Endothelial cell of umbilical vein (primary cell): Measurements from ENCODE around the gene NUP54. TPM values are rescaled to one million over a fixed set of nuclear protein-coding genes. Genes with fewer than 3 reads are reported as not detected.

ENCODE experiments used
- BruUV-seq: library from RNA; stranded (reverse); fragments of 400-500 nt; replicated peaks from 2 replicates; lab custom pipeline; 2021; lab: Mats Ljungman, UMichigan
- CTCF ChIA-PET: fragments of 300-600, 350-600 bp; sonication (Branson Sonifier 250); formaldehyde crosslinking; loops from one replicate; lab custom pipeline; 2021; ENCODE audit warnings: antibody characterized with exemption, inconsistent platforms; lab: Charles Lee
- POLR2A ChIA-PET: fragments of 300-600, 350-600 bp; sonication (Branson Sonifier 250); formaldehyde crosslinking; loops from one replicate; lab custom pipeline; 2021; ENCODE audit warnings: antibody characterized with exemption, inconsistent platforms; lab: Charles Lee
- DNase-seq: peaks from one replicate; pipeline ENCODE4 v3.0.0-alpha.2; 2011; ENCODE audit warnings: low read depth, low spot score
- FAIRE-seq: peaks from 2 replicates; lab custom pipeline; 2011; peaks lifted over from hg19 to GRCh38; lab: Jason Lieb, UNC
- H2AFZ ChIP-seq: 2 replicates; pipeline ENCODE4 v1.6.0; 2012; ENCODE audit warnings: low read depth, low read length, control low read depth, inconsistent platforms
- H3K27ac ChIP-seq: 2 replicates; pipeline ENCODE4 v1.5.1; 2011; ENCODE audit warnings: low read depth, mild to moderate bottlenecking, control low read depth, low read length, moderate library complexity; ENCODE audit not compliant: insufficient read depth
- H3K27me3 ChIP-seq, 2 experiments: 2 replicates each; pipeline versions ENCODE4 v1.6.0 to v1.6.1; 2011; ENCODE audit warnings: low read length in 2 of 2, mixed read lengths in 1 of 2; ENCODE audit not compliant: control insufficient read depth in 2 of 2, insufficient read depth in 2 of 2
- H3K36me3 ChIP-seq, 2 experiments: 2 replicates in 1 of 2; 3 replicates in 1 of 2; pipeline ENCODE4 v1.5.1; 2011; ENCODE audit warnings: low read length in 2 of 2, mild to moderate bottlenecking in 1 of 2, moderate library complexity in 1 of 2; ENCODE audit not compliant: control insufficient read depth in 2 of 2, insufficient read depth in 2 of 2; ENCODE audit errors: extremely low read depth in 1 of 2
- H3K4me1 ChIP-seq: 3 replicates; pipeline ENCODE4 v1.5.1; 2011; ENCODE audit warnings: mild to moderate bottlenecking, low read length; ENCODE audit not compliant: control insufficient read depth, insufficient read depth; ENCODE audit errors: extremely low read depth
- H3K4me2 ChIP-seq: 2 replicates; pipeline ENCODE4 v1.6.1; 2011; ENCODE audit warnings: low read length, control low read depth, mixed read lengths; ENCODE audit not compliant: insufficient read depth
- H3K4me3 ChIP-seq, 3 experiments: fragments of 200-600 bp in 1 of 3; sonication (generic), shearing (Covaris generic) in 1 of 3; replicated peaks in 1 of 3; 2 replicates each; pipeline ENCODE4 v1.5.1; 2011 to 2016; ENCODE audit warnings: control low read depth in 3 of 3, low read length in 3 of 3, mild to moderate bottlenecking in 2 of 3, inconsistent platforms in 1 of 3, low read depth in 1 of 3, moderate library complexity in 1 of 3; ENCODE audit not compliant: insufficient read depth in 1 of 3
- H3K79me2 ChIP-seq: 2 replicates; pipeline ENCODE4 v1.6.0; 2012; ENCODE audit warnings: low read length, inconsistent platforms; ENCODE audit not compliant: control insufficient read depth, insufficient read depth
- H3K9ac ChIP-seq: replicated peaks from 2 replicates; pipeline ENCODE3; 2011; ENCODE audit warnings: low read length, control low read depth; ENCODE audit not compliant: insufficient read depth; ENCODE audit errors: extremely low read depth
- H3K9me1 ChIP-seq: replicated peaks from 3 replicates; pipeline ENCODE4 v1.6.0; 2011; ENCODE audit warnings: mild to moderate bottlenecking, low read length; ENCODE audit not compliant: control insufficient read depth, insufficient read depth; ENCODE audit errors: extremely low read depth
- H3K9me3 ChIP-seq: replicated peaks from 2 replicates; pipeline ENCODE4 v1.5.1; 2012; ENCODE audit warnings: low read length, inconsistent platforms; ENCODE audit not compliant: control insufficient read depth, insufficient read depth
- H4K20me1 ChIP-seq: replicated peaks from 2 replicates; pipeline ENCODE3; 2011; ENCODE audit warnings: mild to moderate bottlenecking, low read length; ENCODE audit not compliant: control insufficient read depth, insufficient read depth; ENCODE audit errors: extremely low read depth
- EZH2 ChIP-seq: IDR thresholded peaks from 2 replicates; pipeline ENCODE4 v1.6.1; 2012; ENCODE audit warnings: borderline replicate concordance, low read depth, mild to moderate bottlenecking, moderate library complexity, low read length, inconsistent platforms; ENCODE audit not compliant: severe bottlenecking
- FOS ChIP-seq: IDR thresholded peaks from 2 replicates; pipeline ENCODE4 v1.6.1; 2011; ENCODE audit warnings: mild to moderate bottlenecking, low read length, moderate library complexity, borderline replicate concordance; ENCODE audit not compliant: insufficient read depth
- GATA2 ChIP-seq: IDR thresholded peaks from 2 replicates; pipeline ENCODE4 v1.7.0; 2011; ENCODE audit warnings: low read depth, mild to moderate bottlenecking, moderate library complexity, mixed read lengths, low read length; ENCODE audit not compliant: insufficient read length, insufficient read depth
- JUN ChIP-seq: IDR thresholded peaks from 2 replicates; pipeline ENCODE4 v1.6.1; 2011; ENCODE audit warnings: borderline replicate concordance, low read depth; ENCODE audit not compliant: insufficient read length, insufficient read depth
- MYC ChIP-seq: IDR thresholded peaks from one replicate; pipeline ENCODE4 v1.6.1; 2011; ENCODE audit warnings: mild to moderate bottlenecking, low read depth, low read length
- POLR2A ChIP-seq: IDR thresholded peaks from 2 replicates; pipeline ENCODE4 v1.6.1; 2012; ENCODE audit warnings: low read depth, mild to moderate bottlenecking, control low read depth, low read length
- POLR2AphosphoS5 ChIP-seq: IDR thresholded peaks from 2 replicates; pipeline ENCODE4 v1.6.1; 2012; ENCODE audit warnings: low read depth, mild to moderate bottlenecking, control low read depth, low read length, moderate library complexity; ENCODE audit not compliant: insufficient read depth
- dilution Hi-C: fragments of 300-500 bp; cut with MboI; formaldehyde crosslinking; loops from one replicate; pipeline ENCODE4 v1.15.0; 2019; ENCODE audit warnings: low sequenced_read_pairs; ENCODE audit not compliant: extremely low pct_ligation_motif_present
- intact Hi-C: fragments of 100-400 bp; cut with micrococcal nuclease; formaldehyde crosslinking; loops from one replicate; pipeline ENCODE4 v1.10.0; 2022
- polyA plus RNA-seq, 4 experiments: library from polyadenylated mRNA; depleted of rRNA in 3 of 4; stranded (reverse) in 3 of 4; unstranded in 1 of 4; fragments of >200 nt; gene quantifications; 2 replicates each; pipeline versions ENCODE4 v1.2.1 to v1.2.3, GENCODE V29; 2011 to 2012; ENCODE audit warnings: missing spikeins in 1 of 4
- total RNA-seq: library from RNA; stranded (reverse); gene quantifications from 2 replicates; pipeline ENCODE4 v1.2.3, GENCODE V29; 2021
- TF ChIP-seq, protein P1 (sequence below), 2 donors: IDR thresholded peaks; 1 replicate in 1 of 2; 2 replicates in 1 of 2; pipeline ENCODE4 v1.5.1; 2011; ENCODE audit warnings: low read length in 2 of 2, mild to moderate bottlenecking in 2 of 2, moderate library complexity in 2 of 2, control low read depth in 1 of 2, inconsistent platforms in 1 of 2, low read depth in 1 of 2; ENCODE audit not compliant: insufficient read depth in 1 of 2; ENCODE audit errors: extremely low read depth in 1 of 2
- TF ChIP-seq, protein P2 (sequence below): IDR thresholded peaks from 2 replicates; pipeline ENCODE4 v1.6.1; 2011; ENCODE audit not compliant: insufficient read depth, insufficient read length

The NUP54 gene
- total and polyA plus RNA-seq, 2 donors (not counting 3 experiments of a cell fraction or from before 2014, with no cell fraction given) = 25.7 to 45.7 TPM

DNA sequence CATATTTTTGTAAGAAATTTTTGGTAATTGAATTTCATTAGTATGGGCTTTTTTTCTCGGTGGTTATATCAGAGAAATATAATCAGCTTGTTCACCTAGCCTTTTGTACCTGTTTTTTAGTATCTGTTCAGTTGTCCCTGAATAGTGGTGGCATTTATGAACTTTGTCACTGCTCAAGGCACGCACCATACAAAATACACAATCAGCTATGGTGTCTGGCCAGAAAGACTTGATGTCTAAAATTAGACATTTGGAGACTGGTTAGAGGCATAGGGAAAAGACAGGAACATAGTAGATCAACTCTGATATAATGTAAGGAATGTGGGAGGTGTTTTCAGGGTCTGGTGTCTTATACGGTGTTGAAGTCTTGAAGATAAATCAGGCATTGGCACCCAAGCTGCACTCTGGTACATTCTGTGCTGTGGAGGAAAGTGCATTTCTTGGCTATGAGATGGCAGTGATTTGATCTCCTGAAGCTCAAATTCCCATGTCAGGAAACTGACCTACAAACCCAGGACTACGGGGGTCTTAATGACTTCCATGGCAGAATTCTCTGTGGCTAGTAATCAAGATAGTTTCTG, 70.1 kb downstream of the NUP54 start:
- no peaks in the 10 kb centered on the region for H3K36me3 ChIP-seq
- no peak overlapping the region for H3K9ac ChIP-seq
- no peak overlapping the region for H3K27ac ChIP-seq
- FAIRE-seq (no peak), DNase-seq (no peak)
- H3K9me3 ChIP-seq = no peaks in the 10 kb centered on the region
- H3K27me3 ChIP-seq = peaks cover 4 to 8% of the 10 kb centered on the region in 2 experiments
- H3K4me2 ChIP-seq = no peak overlapping the region
- CTCF ChIA-PET = interaction anchor here (1.8 kb wide), 1 partner anchor 9 kb away, joined by 8 read pairs; no protein-coding TSS in a partner anchor
- no peaks in the 10 kb centered on the region for H3K9me1 ChIP-seq
- intact Hi-C loops = no loop called here
- no peak overlapping the region for H2AFZ ChIP-seq
- no peak overlapping the region for H3K4me3 ChIP-seq
- H3K79me2 ChIP-seq = no peaks in the 10 kb centered on the region
- TF ChIP-seq JUN (no peak), GATA2 (no peak), MYC (no peak), FOS (no peak), POLR2AphosphoS5 (no peak), POLR2A (no peak), EZH2 (no peak)
- TF ChIP-seq, protein P1, sequence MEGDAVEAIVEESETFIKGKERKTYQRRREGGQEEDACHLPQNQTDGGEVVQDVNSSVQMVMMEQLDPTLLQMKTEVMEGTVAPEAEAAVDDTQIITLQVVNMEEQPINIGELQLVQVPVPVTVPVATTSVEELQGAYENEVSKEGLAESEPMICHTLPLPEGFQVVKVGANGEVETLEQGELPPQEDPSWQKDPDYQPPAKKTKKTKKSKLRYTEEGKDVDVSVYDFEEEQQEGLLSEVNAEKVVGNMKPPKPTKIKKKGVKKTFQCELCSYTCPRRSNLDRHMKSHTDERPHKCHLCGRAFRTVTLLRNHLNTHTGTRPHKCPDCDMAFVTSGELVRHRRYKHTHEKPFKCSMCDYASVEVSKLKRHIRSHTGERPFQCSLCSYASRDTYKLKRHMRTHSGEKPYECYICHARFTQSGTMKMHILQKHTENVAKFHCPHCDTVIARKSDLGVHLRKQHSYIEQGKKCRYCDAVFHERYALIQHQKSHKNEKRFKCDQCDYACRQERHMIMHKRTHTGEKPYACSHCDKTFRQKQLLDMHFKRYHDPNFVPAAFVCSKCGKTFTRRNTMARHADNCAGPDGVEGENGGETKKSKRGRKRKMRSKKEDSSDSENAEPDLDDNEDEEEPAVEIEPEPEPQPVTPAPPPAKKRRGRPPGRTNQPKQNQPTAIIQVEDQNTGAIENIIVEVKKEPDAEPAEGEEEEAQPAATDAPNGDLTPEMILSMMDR (IDR thresholded peaks at IDR 0.05; ENCODE audit: extremely low read depth in 1 of 2, insufficient read depth in 1 of 2, low read depth in 1 of 2, low read length in 2 of 2) = no peak
- TF ChIP-seq, protein P2, sequence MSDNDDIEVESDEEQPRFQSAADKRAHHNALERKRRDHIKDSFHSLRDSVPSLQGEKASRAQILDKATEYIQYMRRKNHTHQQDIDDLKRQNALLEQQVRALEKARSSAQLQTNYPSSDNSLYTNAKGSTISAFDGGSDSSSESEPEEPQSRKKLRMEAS = no peak
- H3K4me1 ChIP-seq = no peaks in the 10 kb centered on the region
- dilution Hi-C loops = no loop called here
- no peaks in the 10 kb centered on the region for H4K20me1 ChIP-seq
- BruUV-seq = no TSS peak
- POLR2A ChIA-PET = no interaction called here
